GM18951 (cell line): ENCODE measurements around the gene PLA2G2C.

ENCODE experiments used
- POLR2A ChIP-seq: IDR thresholded peaks from 4 replicates; pipeline ENCODE4 v1.6.1; 2011; ENCODE audit warnings: mild to moderate bottlenecking; ENCODE audit not compliant: insufficient read length, insufficient read depth; ENCODE audit errors: extremely low read depth
- in situ Hi-C: fragments of 300-500 bp; cut with MboI; formaldehyde crosslinking; loops from one replicate; pipeline ENCODE4 v1.12.0; 2022; ENCODE audit warnings: low sequenced_read_pairs, mixed read lengths, inconsistent platforms; ENCODE audit not compliant: unreplicated experiment

The PLA2G2C gene

GRCh38 chr1:20117236-20117635, 69.1 kb downstream of the PLA2G2C start:
- in situ Hi-C loops, result no loop called here
- no peak for TF ChIP-seq POLR2A

DNA sequence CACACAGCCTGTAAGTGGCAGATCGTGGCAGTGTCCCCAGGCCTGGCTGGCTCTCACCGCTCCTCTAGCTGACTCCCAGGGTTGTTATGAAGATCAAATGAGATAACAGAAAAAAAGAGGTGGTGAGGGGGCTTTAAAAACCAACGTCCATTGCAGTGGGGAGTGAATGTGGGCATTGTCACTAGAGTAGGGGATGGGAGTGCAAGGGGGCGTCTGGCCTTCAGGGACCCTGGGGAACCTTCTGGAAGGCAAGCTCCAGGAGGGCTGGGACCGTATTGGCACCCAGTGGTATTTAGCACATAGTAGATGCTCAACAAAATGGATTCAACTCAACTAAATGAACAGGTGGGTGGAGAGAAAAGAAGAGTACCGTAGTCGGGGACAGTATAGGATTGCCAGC, 70.4 kb downstream of the PLA2G2C start:
- in situ Hi-C loops, result no loop called here
- no peak for TF ChIP-seq POLR2A

GRCh38 chr1:20115479-20115878, 70.8 kb downstream of the PLA2G2C start:
- in situ Hi-C loops, result no loop called here
- no peak for TF ChIP-seq POLR2A

- TF ChIP-seq POLR2A, result no peak
- in situ Hi-C loops, result no loop called here
Measured at GRCh38 chr1:20114021-20114648, 72.2 kb downstream of the PLA2G2C start.
